SK-N-SH (cell line): Measurements from ENCODE around the gene CISTR. TPM values are rescaled to one million over a fixed set of nuclear protein-coding genes. Genes with fewer than 3 reads are reported as not detected.

Experiments
- CTCF ChIA-PET: fragments of 300-600, 350-600 bp; formaldehyde crosslinking; extraction: SDS; loops from one replicate; lab custom pipeline; 2021; lab: Yijun Ruan, JAX
- POLR2A ChIA-PET: fragments of 350-600 bp; sonication (Branson Sonifier 250); formaldehyde crosslinking; extraction: SDS; loops from one replicate; lab custom pipeline; 2020; ENCODE audit warnings: antibody characterized with exemption, inconsistent platforms; lab: Yijun Ruan, JAX
- DNase-seq: peaks from one replicate; pipeline ENCODE4 v3.0.0; 2012
- H2AFZ ChIP-seq: fragments of 200-600 bp; sonication (generic); 2 replicates; pipeline ENCODE4 v1.8.1; 2016; ENCODE audit warnings: antibody characterized with exemption, mild to moderate bottlenecking, low read depth
- H3F3A ChIP-seq: fragments of 200-600 bp; sonication (generic); replicated peaks from 2 replicates; pipeline ENCODE3; 2016; ENCODE audit warnings: antibody characterized with exemption, mild to moderate bottlenecking; ENCODE audit not compliant: insufficient read depth
- H3K27ac ChIP-seq, 2 experiments: fragments of 200-500 bp in 1 of 2; fragments of 200-600 bp in 1 of 2; sonication (Bioruptor generic) in 1 of 2; sonication (generic), shearing (Covaris generic) in 1 of 2; 2 replicates each; pipeline versions ENCODE4 v1.5.1 to v1.6.1; 2014 to 2016; ENCODE audit warnings: low read depth in 2 of 2, inconsistent platforms in 1 of 2, low read length in 1 of 2, mild to moderate bottlenecking in 1 of 2, mixed read lengths in 1 of 2
- H3K27me3 ChIP-seq: fragments of 200-600 bp; sonication (generic), shearing (Covaris generic); 2 replicates; pipeline ENCODE4 v1.6.1; 2016; ENCODE audit warnings: mixed run types; ENCODE audit not compliant: insufficient read depth
- H3K36me3 ChIP-seq, 2 experiments: fragments of 200-500 bp in 1 of 2; fragments of 200-600 bp in 1 of 2; sonication (Bioruptor generic) in 1 of 2; sonication (generic) in 1 of 2; replicated peaks in 1 of 2; 2 replicates each; pipeline versions ENCODE3 to v1.5.1; 2014 to 2016; ENCODE audit warnings: low read length in 1 of 2, mild to moderate bottlenecking in 1 of 2; ENCODE audit not compliant: insufficient read depth in 2 of 2, control insufficient read depth in 1 of 2
- H3K4me1 ChIP-seq, 2 experiments: fragments of 200-500 bp in 1 of 2; fragments of 200-600 bp in 1 of 2; sonication (Bioruptor generic) in 1 of 2; sonication (generic), shearing (Covaris generic) in 1 of 2; 2 replicates each; pipeline versions ENCODE4 v1.5.1 to v1.6.1; 2014 to 2016; ENCODE audit warnings: low read depth in 1 of 2, low read length in 1 of 2, mixed run types in 1 of 2; ENCODE audit not compliant: insufficient read depth in 2 of 2, control insufficient read depth in 1 of 2
- H3K4me2 ChIP-seq: fragments of 200-600 bp; sonication (generic), shearing (Covaris generic); 2 replicates; pipeline ENCODE4 v1.6.1; 2017; ENCODE audit warnings: mixed run types
- H3K4me3 ChIP-seq, 2 experiments: fragments of 200-500 bp in 1 of 2; fragments of 200-600 bp in 1 of 2; sonication (Bioruptor generic) in 1 of 2; sonication (generic), shearing (Covaris generic) in 1 of 2; 2 replicates each; pipeline versions ENCODE4 v1.5.1 to v1.8.1; 2014 to 2016; ENCODE audit warnings: low read depth in 2 of 2, inconsistent platforms in 1 of 2, low read length in 1 of 2, mild to moderate bottlenecking in 1 of 2, mixed read lengths in 1 of 2, moderate library complexity in 1 of 2
- H3K79me2 ChIP-seq: fragments of 200-600 bp; sonication (generic); 2 replicates; pipeline ENCODE4 v1.8.1; 2017; ENCODE audit warnings: mild to moderate bottlenecking; ENCODE audit not compliant: insufficient read depth
- H3K9ac ChIP-seq: fragments of 200-600 bp; sonication (generic); 2 replicates; pipeline ENCODE4 v1.6.1; 2017; ENCODE audit warnings: mixed run types
- H3K9me2 ChIP-seq: fragments of 200-600 bp; sonication (generic); 2 replicates; pipeline ENCODE4 v1.6.1; 2017; ENCODE audit warnings: mixed run types
- H3K9me3 ChIP-seq: fragments of 200-600 bp; sonication (generic); 2 replicates; pipeline ENCODE4 v1.6.1; 2017; ENCODE audit warnings: mixed run types, mild to moderate bottlenecking, moderate library complexity
- H4K20me1 ChIP-seq: fragments of 200-600 bp; sonication (generic); 2 replicates; pipeline ENCODE4 v1.6.1; 2017; ENCODE audit warnings: mild to moderate bottlenecking, mixed run types; ENCODE audit not compliant: insufficient read depth
- CHD2 ChIP-seq: fragments of 150-350 bp; IDR thresholded peaks from 2 replicates; pipeline ENCODE4 v1.6.1; 2018; ENCODE audit warnings: low read length; ENCODE audit not compliant: partially characterized antibody
- EP300 ChIP-seq, 2 experiments: IDR thresholded peaks; 2 replicates each; pipeline versions ENCODE4 v1.4.0 to v1.6.1; 2012; ENCODE audit warnings: borderline replicate concordance in 1 of 2, low read depth in 1 of 2, low read length in 1 of 2
- EZH2phosphoT487 ChIP-seq: fragments of 200-600 bp; sonication (generic); IDR thresholded peaks from 2 replicates; pipeline ENCODE4 v1.6.1; 2017; ENCODE audit warnings: low read depth, mixed run types, mild to moderate bottlenecking, antibody characterized with exemption, moderate library complexity, borderline replicate concordance
- FOSL2 ChIP-seq: IDR thresholded peaks from 2 replicates; pipeline ENCODE4 v1.4.0; 2012; ENCODE audit warnings: low read depth, mild to moderate bottlenecking, moderate library complexity, borderline replicate concordance
- FOXJ3 ChIP-seq: sonication (generic); formaldehyde crosslinking; IDR thresholded peaks from 2 replicates; pipeline ENCODE4 v1.5.1; 2020; ENCODE audit warnings: mild to moderate bottlenecking, missing genetic modification reagents
- GABPA ChIP-seq: IDR thresholded peaks from 2 replicates; pipeline ENCODE4 v1.4.0; 2012; ENCODE audit warnings: low read depth, mild to moderate bottlenecking
- MEF2A ChIP-seq: IDR thresholded peaks from 2 replicates; pipeline ENCODE4 v1.4.0; 2012; ENCODE audit warnings: low read depth, borderline replicate concordance
- MXI1 ChIP-seq: IDR thresholded peaks from 2 replicates; pipeline ENCODE4 v1.6.1; 2012; ENCODE audit warnings: mild to moderate bottlenecking, low read depth, low read length, improper control_type of control experiment
- NFIC ChIP-seq: IDR thresholded peaks from 2 replicates; pipeline ENCODE4 v1.4.0; 2012; ENCODE audit warnings: borderline replicate concordance
- NRF1 ChIP-seq: IDR thresholded peaks from 2 replicates; pipeline ENCODE4 v1.6.1; 2012; ENCODE audit warnings: low read depth, mild to moderate bottlenecking, low read length
- POLR2AphosphoS5 ChIP-seq: IDR thresholded peaks from 2 replicates; pipeline ENCODE4 v1.6.1; 2012; ENCODE audit warnings: low read depth, low read length
- RAD21 ChIP-seq: IDR thresholded peaks from 2 replicates; pipeline ENCODE4 v1.6.1; 2012; ENCODE audit warnings: mild to moderate bottlenecking, low read length
- RCOR1 ChIP-seq: fragments of 150-350 bp; IDR thresholded peaks from 2 replicates; pipeline ENCODE4 v1.6.1; 2017; ENCODE audit warnings: antibody characterized with exemption, low read length
- RFX5 ChIP-seq: IDR thresholded peaks from 2 replicates; pipeline ENCODE4 v1.6.1; 2012; ENCODE audit warnings: mild to moderate bottlenecking, improper control_type of control experiment, low read length
- RXRA ChIP-seq: IDR thresholded peaks from 2 replicates; pipeline ENCODE4 v1.4.0; 2012; ENCODE audit warnings: low read depth, mild to moderate bottlenecking, borderline replicate concordance
- SIN3A ChIP-seq: IDR thresholded peaks from 2 replicates; pipeline ENCODE4 v1.6.1; 2012; ENCODE audit warnings: low read depth, mild to moderate bottlenecking, low read length, moderate library complexity, borderline replicate concordance
- TAF1 ChIP-seq: IDR thresholded peaks from 2 replicates; pipeline ENCODE4 v1.6.1; 2012; ENCODE audit warnings: low read depth, mild to moderate bottlenecking, low read length, moderate library complexity, borderline replicate concordance
- TCF12 ChIP-seq: IDR thresholded peaks from 2 replicates; pipeline ENCODE4 v1.4.0; 2012
- TEAD4 ChIP-seq: IDR thresholded peaks from 2 replicates; pipeline ENCODE4 v1.4.0; 2012; ENCODE audit warnings: mild to moderate bottlenecking, borderline replicate concordance; ENCODE audit not compliant: insufficient read depth
- WGBS: methylation state at CpG from one replicate; pipeline ENCODE4 v1.1.6; 2017; ENCODE audit warnings: low lambda C conversion rate; 5-methylcytosine and 5-hydroxymethylcytosine counted together
- polyA plus RNA-seq, 3 experiments: library from polyadenylated mRNA; depleted of rRNA; stranded (reverse); fragments of >200 nt; gene quantifications; 2 replicates each; pipeline ENCODE4 v1.2.3, GENCODE V29; 2012
- TF ChIP-seq, protein P1 (sequence below): IDR thresholded peaks from 2 replicates; pipeline ENCODE4 v1.4.0; 2012; ENCODE audit warnings: low read depth
- TF ChIP-seq, protein P2 (sequence below): fragments of 150-350 bp; IDR thresholded peaks from 2 replicates; pipeline ENCODE4 v1.6.1; 2017; ENCODE audit warnings: antibody characterized with exemption, low read length, low read depth, borderline replicate concordance
- TF ChIP-seq, protein P3 (sequence below): IDR thresholded peaks from 2 replicates; pipeline ENCODE4 v1.4.0; 2012; ENCODE audit warnings: low read depth, borderline replicate concordance
- TF ChIP-seq, protein P4 (sequence below): fragments of 200-600 bp; sonication (generic); IDR thresholded peaks from 2 replicates; pipeline ENCODE4 v1.6.1; 2017; ENCODE audit warnings: antibody characterized with exemption, mild to moderate bottlenecking, moderate library complexity

The CISTR gene
- polyA plus RNA-seq, 1 of the 3 experiments (the other 2 are of a cell fraction), result not detected

DNA sequence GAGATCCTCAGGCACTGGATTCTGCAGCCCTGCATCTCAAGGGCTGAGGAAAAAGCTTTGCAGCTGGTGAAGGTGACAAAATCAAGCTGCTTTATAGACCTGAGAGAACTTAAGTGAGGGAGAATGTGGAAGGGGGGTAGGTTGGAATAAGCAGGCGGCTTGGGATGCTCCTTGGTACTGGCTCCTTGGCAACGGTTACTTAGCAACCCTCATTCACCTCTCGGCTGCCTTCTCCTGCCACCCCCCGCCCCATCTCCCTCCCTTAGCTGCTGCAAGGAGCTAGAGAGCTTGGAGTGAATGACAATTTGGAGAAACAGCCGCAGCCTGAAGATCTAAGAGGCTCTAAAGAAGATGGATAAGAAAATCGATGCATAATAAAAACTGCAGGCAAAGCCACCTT, 44.1 kb upstream of the CISTR start:
- H3K9me2 ChIP-seq, result no peaks in the 10 kb centered on the region
- H3K27ac ChIP-seq, result no peak overlapping the region
- no peaks in the 10 kb centered on the region for H3K4me1 ChIP-seq
- no peak overlapping the region for H2AFZ ChIP-seq
- H3K27me3 ChIP-seq, result peaks cover 52% of the 10 kb centered on the region
- H3K4me2 ChIP-seq, result no peak overlapping the region
- DNase-seq, result no peak
- no peak overlapping the region for H3K4me3 ChIP-seq
- WGBS, result 3% methylated on average over 6 of the region's 6 CpGs
- ChIA-PET CTCF (interaction anchor here (1.5 kb wide), 1 partner anchor 39 kb away, joined by 3 read pairs; no protein-coding TSS in a partner anchor), POLR2A (no interaction called here)
- H3F3A ChIP-seq, result no peaks in the 10 kb centered on the region
- H3K36me3 ChIP-seq, result no peaks in the 10 kb centered on the region
- H3K9ac ChIP-seq, result no peak overlapping the region
- H4K20me1 ChIP-seq, result no peaks in the 10 kb centered on the region
- TF ChIP-seq RCOR1 (no peak), SIN3A (no peak), CHD2 (no peak), MEF2A (no peak), NFIC (no peak), FOXJ3 (CRISPR knock-in tag) (no peak), TAF1 (no peak), RFX5 (no peak), TEAD4 (no peak)
- TF ChIP-seq, protein P1, sequence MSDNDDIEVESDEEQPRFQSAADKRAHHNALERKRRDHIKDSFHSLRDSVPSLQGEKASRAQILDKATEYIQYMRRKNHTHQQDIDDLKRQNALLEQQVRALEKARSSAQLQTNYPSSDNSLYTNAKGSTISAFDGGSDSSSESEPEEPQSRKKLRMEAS, result no peak
- TF ChIP-seq, protein P2, sequence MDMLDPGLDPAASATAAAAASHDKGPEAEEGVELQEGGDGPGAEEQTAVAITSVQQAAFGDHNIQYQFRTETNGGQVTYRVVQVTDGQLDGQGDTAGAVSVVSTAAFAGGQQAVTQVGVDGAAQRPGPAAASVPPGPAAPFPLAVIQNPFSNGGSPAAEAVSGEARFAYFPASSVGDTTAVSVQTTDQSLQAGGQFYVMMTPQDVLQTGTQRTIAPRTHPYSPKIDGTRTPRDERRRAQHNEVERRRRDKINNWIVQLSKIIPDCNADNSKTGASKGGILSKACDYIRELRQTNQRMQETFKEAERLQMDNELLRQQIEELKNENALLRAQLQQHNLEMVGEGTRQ, result no peak
- H3K9me3 ChIP-seq, result no peaks in the 10 kb centered on the region
- H3K79me2 ChIP-seq, result no peaks in the 10 kb centered on the region

DNA sequence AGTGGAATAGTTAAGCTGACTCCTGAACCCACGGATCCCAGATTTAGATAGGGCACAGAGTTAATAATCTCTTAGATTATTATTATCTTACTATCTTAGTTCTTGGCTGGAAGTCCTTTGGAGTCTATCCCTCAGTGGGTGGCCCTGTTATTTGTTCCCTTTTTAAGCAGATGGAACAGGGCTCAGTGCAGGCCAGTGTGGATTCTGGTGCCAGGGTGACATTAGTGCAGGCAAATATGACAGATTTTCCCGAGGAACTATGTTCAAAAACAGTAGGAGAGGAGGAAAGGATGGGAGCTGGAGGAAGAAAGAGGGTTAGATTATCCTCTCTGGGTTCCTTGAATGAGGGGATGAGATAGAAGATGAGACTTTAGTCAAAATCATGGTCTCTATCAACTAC, 41.4 kb upstream of the CISTR start:
- Histone ChIP-seq H3K79me2 (no peaks in the 10 kb centered on the region), H3K4me2 (no peak overlapping the region), H3K27ac (no peak overlapping the region), H3F3A (no peaks in the 10 kb centered on the region), H3K27me3 (peaks cover 75% of the 10 kb centered on the region), H3K4me1 (no peaks in the 10 kb centered on the region), H3K9me2 (no peaks in the 10 kb centered on the region), H2AFZ (no peak overlapping the region), H4K20me1 (no peaks in the 10 kb centered on the region), H3K9ac (no peak overlapping the region), H3K4me3 (no peak overlapping the region), H3K36me3 (no peaks in the 10 kb centered on the region), H3K9me3 (no peaks in the 10 kb centered on the region)
- no peak for DNase-seq
- ChIA-PET CTCF (interaction anchor here (0.6 to 1.5 kb wide), 5 partner anchors 8 to 445 kb away, joined by 3 read pairs; no protein-coding TSS in a partner anchor), POLR2A (interaction anchor here (0.7 kb wide), 1 partner anchor 195 kb away, joined by 3 read pairs; no protein-coding TSS in a partner anchor)
- TF ChIP-seq RXRA, result no peak
- TF ChIP-seq NRF1, result no peak
- TF ChIP-seq RFX5, result no peak
- TF ChIP-seq TCF12, result no peak
- no peak for TF ChIP-seq TAF1
- TF ChIP-seq, protein P3, sequence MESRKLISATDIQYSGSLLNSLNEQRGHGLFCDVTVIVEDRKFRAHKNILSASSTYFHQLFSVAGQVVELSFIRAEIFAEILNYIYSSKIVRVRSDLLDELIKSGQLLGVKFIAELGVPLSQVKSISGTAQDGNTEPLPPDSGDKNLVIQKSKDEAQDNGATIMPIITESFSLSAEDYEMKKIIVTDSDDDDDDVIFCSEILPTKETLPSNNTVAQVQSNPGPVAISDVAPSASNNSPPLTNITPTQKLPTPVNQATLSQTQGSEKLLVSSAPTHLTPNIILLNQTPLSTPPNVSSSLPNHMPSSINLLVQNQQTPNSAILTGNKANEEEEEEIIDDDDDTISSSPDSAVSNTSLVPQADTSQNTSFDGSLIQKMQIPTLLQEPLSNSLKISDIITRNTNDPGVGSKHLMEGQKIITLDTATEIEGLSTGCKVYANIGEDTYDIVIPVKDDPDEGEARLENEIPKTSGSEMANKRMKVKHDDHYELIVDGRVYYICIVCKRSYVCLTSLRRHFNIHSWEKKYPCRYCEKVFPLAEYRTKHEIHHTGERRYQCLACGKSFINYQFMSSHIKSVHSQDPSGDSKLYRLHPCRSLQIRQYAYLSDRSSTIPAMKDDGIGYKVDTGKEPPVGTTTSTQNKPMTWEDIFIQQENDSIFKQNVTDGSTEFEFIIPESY, result no peak
- TF ChIP-seq RAD21, result no peak
- TF ChIP-seq, protein P4, sequence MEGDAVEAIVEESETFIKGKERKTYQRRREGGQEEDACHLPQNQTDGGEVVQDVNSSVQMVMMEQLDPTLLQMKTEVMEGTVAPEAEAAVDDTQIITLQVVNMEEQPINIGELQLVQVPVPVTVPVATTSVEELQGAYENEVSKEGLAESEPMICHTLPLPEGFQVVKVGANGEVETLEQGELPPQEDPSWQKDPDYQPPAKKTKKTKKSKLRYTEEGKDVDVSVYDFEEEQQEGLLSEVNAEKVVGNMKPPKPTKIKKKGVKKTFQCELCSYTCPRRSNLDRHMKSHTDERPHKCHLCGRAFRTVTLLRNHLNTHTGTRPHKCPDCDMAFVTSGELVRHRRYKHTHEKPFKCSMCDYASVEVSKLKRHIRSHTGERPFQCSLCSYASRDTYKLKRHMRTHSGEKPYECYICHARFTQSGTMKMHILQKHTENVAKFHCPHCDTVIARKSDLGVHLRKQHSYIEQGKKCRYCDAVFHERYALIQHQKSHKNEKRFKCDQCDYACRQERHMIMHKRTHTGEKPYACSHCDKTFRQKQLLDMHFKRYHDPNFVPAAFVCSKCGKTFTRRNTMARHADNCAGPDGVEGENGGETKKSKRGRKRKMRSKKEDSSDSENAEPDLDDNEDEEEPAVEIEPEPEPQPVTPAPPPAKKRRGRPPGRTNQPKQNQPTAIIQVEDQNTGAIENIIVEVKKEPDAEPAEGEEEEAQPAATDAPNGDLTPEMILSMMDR, result no peak
- no peak for TF ChIP-seq FOSL2
- no peak for TF ChIP-seq EP300 (IDR thresholded peaks at IDR 0.05; ENCODE audit: borderline replicate concordance in 1 of 2, low read depth in 1 of 2, low read length in 1 of 2)
- no peak for TF ChIP-seq MXI1
- TF ChIP-seq POLR2AphosphoS5, result no peak
- no peak for TF ChIP-seq GABPA
- TF ChIP-seq EZH2phosphoT487, result no peak
- WGBS, result 6% methylated on average over 2 of the region's 2 CpGs
